Ovary (tissue), 3 donors: ENCODE data around the gene VPS16.

ENCODE experiments used
- EP300 ChIP-seq: sonication (generic); formaldehyde crosslinking; IDR thresholded peaks from one replicate; pipeline ENCODE4 v1.6.1; 2017; ENCODE audit warnings: antibody characterized with exemption
- POLR2A ChIP-seq: fragments of 450-650 bp; IDR thresholded peaks from one replicate; pipeline ENCODE4 v1.6.1; 2017; ENCODE audit warnings: antibody characterized with exemption, mild to moderate bottlenecking, moderate library complexity
- TF ChIP-seq, protein P1 (sequence below), 3 donors: fragments of 450-650 bp in 2 of 3; fragments of 200-600 bp in 1 of 3; IDR thresholded peaks; one replicate each; pipeline versions ENCODE4 v1.5.1 to v1.8.0; 2016 to 2022; ENCODE audit warnings: antibody characterized with exemption in 3 of 3, mild to moderate bottlenecking in 1 of 3
- donor health status: DM: no; HTN: no; CAD: no.

DNA sequence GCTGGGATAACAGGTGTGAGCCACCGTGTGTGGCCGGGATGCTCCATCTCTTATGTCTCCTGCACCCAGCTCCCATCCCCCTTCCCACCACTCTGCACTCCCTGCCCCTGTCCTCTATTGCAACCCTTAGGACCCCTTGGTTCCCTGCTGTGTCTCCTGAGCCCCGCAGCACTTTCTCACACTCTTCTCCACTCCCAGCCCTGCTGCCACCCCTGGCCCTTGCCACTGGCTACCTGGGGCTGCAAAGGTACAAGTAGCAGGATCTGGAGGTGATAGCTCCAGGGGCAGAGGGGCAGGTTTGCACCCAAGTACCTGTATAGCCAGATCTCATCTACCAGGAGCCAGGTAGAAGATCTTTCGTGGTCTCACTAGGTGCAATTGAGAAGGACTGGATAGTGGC, 33.5 kb upstream of the VPS16 start:
- TF ChIP-seq, protein P1, sequence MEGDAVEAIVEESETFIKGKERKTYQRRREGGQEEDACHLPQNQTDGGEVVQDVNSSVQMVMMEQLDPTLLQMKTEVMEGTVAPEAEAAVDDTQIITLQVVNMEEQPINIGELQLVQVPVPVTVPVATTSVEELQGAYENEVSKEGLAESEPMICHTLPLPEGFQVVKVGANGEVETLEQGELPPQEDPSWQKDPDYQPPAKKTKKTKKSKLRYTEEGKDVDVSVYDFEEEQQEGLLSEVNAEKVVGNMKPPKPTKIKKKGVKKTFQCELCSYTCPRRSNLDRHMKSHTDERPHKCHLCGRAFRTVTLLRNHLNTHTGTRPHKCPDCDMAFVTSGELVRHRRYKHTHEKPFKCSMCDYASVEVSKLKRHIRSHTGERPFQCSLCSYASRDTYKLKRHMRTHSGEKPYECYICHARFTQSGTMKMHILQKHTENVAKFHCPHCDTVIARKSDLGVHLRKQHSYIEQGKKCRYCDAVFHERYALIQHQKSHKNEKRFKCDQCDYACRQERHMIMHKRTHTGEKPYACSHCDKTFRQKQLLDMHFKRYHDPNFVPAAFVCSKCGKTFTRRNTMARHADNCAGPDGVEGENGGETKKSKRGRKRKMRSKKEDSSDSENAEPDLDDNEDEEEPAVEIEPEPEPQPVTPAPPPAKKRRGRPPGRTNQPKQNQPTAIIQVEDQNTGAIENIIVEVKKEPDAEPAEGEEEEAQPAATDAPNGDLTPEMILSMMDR (IDR thresholded peaks at IDR 0.05): no peak
- TF ChIP-seq POLR2A (no peak), EP300 (no peak)
